Suprapubic skin (tissue), 4 donors: ENCODE measurements around the gene PCDH15. TPM values are rescaled to one million over a fixed set of nuclear protein-coding genes. Genes with fewer than 3 reads are reported as not detected.

ENCODE experiments used
- DNase-seq, 2 donors: peaks; one replicate each; pipeline ENCODE4 v3.0.0-alpha.2; 2019; ENCODE audit warnings: low spot score in 2 of 2
- H3K27ac ChIP-seq: fragments of 200-600 bp; sonication (generic); one replicate; pipeline ENCODE4 v1.5.1; 2019
- H3K27me3 ChIP-seq: fragments of 200-600 bp; sonication (generic); one replicate; pipeline ENCODE4 v1.5.1; 2019
- H3K36me3 ChIP-seq: fragments of 200-600 bp; sonication (generic); one replicate; pipeline ENCODE4 v1.5.1; 2019
- H3K4me1 ChIP-seq: fragments of 200-600 bp; sonication (generic); one replicate; pipeline ENCODE4 v1.5.1; 2019
- H3K4me3 ChIP-seq: fragments of 200-600 bp; sonication (generic); one replicate; pipeline ENCODE4 v1.5.1; 2019; ENCODE audit warnings: mild to moderate bottlenecking
- H3K9me3 ChIP-seq: fragments of 200-600 bp; sonication (generic); one replicate; pipeline ENCODE4 v1.5.1; 2019
- EP300 ChIP-seq: sonication (generic); formaldehyde crosslinking; IDR thresholded peaks from one replicate; pipeline ENCODE4 v1.6.1; 2017; ENCODE audit warnings: antibody characterized with exemption
- POLR2A ChIP-seq, 2 donors: fragments of 450-650 bp; IDR thresholded peaks; one replicate each; pipeline ENCODE4 v1.6.1; 2017; ENCODE audit warnings: antibody characterized with exemption in 2 of 2, mild to moderate bottlenecking in 2 of 2, moderate library complexity in 2 of 2
- POLR2AphosphoS5 ChIP-seq, 3 donors: sonication (generic); formaldehyde crosslinking; IDR thresholded peaks; one replicate each; pipeline ENCODE4 v1.6.1; 2017; ENCODE audit warnings: antibody characterized with exemption in 3 of 3
- WGBS: methylation state at CpG from one replicate; pipeline ENCODE4 v1.1.5; 2018; 5-methylcytosine and 5-hydroxymethylcytosine counted together
- total RNA-seq, 4 donors: library from RNA; depleted of rRNA; stranded (reverse); fragments of >200 nt; gene quantifications; one replicate each; pipeline ENCODE4 v1.1.0, GENCODE V29; 2016
- TF ChIP-seq, protein P1 (sequence below), 2 donors: fragments of 200-600 bp in 1 of 2; fragments of 450-650 bp in 1 of 2; sonication (generic) in 1 of 2; IDR thresholded peaks; one replicate each; pipeline ENCODE4 v1.5.1; 2016 to 2019; ENCODE audit warnings: antibody characterized with exemption in 2 of 2, mild to moderate bottlenecking in 1 of 2, moderate library complexity in 1 of 2

PCDH15 gene
- total RNA-seq, 4 donors from 2014 or later: 0.11 TPM; not detected in 3

DNA sequence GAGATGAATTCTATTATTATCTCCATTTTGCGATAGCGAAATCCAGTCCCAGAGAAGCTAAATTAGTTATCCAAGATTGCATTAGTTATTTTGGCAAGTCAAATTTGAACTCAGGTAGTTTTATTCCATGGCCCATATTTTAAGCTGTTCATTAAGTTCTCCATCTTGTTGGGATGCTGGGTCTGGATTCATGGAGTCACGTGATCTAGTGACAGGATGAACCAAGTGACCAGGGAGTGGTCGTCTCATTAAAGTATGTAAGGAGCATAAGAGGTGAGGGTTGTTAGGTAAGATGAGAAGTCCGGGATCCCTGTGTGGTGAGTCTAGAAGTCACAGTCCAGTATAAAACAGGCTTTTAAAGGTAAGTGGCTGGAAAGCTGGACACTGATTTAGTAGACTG is 740.5 kb downstream of the PCDH15 start:
- 93% methylated on average over 5 of the region's 5 CpGs for WGBS

DNA sequence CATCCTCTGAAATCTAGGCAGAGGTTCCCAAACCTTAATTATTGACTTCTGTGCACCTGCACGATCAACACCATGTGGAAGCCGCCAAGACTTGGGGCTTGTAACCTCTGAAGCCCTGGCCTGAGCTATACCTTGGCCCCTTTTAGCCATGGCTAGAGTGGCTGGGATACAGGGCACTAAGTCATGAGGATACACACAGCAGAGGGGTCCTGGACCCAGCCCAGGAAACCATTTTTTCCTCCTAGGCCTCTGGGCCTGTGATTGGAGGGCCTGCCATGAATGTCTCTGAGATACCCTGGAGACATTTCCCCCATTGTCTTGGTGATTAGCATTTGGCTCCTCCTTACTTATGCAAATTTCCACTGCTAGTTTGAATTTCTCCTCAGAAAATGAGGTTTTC is 743.7 kb downstream of the PCDH15 start:
- DNase-seq: no peak
- Histone ChIP-seq H3K9me3 (peaks cover 6% of the 10 kb centered on the region), H3K27ac (no peak overlapping the region), H3K36me3 (no peaks in the 10 kb centered on the region), H3K4me3 (no peak overlapping the region), H3K4me1 (no peaks in the 10 kb centered on the region), H3K27me3 (no peaks in the 10 kb centered on the region)
- TF ChIP-seq POLR2A (IDR thresholded peaks at IDR 0.05) (no peak), POLR2AphosphoS5 (IDR thresholded peaks at IDR 0.05) (no peak)
- TF ChIP-seq, protein P1, sequence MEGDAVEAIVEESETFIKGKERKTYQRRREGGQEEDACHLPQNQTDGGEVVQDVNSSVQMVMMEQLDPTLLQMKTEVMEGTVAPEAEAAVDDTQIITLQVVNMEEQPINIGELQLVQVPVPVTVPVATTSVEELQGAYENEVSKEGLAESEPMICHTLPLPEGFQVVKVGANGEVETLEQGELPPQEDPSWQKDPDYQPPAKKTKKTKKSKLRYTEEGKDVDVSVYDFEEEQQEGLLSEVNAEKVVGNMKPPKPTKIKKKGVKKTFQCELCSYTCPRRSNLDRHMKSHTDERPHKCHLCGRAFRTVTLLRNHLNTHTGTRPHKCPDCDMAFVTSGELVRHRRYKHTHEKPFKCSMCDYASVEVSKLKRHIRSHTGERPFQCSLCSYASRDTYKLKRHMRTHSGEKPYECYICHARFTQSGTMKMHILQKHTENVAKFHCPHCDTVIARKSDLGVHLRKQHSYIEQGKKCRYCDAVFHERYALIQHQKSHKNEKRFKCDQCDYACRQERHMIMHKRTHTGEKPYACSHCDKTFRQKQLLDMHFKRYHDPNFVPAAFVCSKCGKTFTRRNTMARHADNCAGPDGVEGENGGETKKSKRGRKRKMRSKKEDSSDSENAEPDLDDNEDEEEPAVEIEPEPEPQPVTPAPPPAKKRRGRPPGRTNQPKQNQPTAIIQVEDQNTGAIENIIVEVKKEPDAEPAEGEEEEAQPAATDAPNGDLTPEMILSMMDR (IDR thresholded peaks at IDR 0.05): no peak
- 100% methylated on average over 2 of the region's 2 CpGs for WGBS

More for the DNA sequence above, 740.5 kb downstream of the PCDH15 start:
- Histone ChIP-seq H3K4me1 (no peaks in the 10 kb centered on the region), H3K36me3 (no peaks in the 10 kb centered on the region), H3K27me3 (no peaks in the 10 kb centered on the region), H3K9me3 (peaks cover 6% of the 10 kb centered on the region), H3K4me3 (no peak overlapping the region), H3K27ac (no peak overlapping the region)
- no peak for DNase-seq
- TF ChIP-seq, protein P1 (IDR thresholded peaks at IDR 0.05): no peak
- TF ChIP-seq POLR2A (IDR thresholded peaks at IDR 0.05): no peak
- no peak for TF ChIP-seq EP300
- TF ChIP-seq POLR2AphosphoS5 (IDR thresholded peaks at IDR 0.05): no peak

DNA sequence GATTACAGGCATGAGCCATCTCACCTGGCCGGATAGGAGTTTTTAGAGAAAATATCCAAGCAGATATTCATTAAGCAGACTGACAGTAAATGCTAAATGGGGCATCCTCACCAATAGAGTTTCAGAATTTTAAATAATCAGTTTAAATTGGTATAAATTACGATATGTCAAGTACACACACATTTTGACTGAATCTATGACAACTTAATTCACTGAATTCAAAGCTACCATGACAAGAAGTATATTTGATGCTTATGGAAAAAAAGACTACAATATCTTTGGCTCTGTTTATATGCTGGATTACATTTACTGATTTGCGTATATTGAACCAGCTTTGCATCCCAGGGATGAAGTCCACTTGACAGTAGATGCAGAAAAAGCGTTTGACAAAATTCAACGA is 774.7 kb downstream of the PCDH15 start:
- H3K27ac ChIP-seq: no peak overlapping the region
- no peak for DNase-seq
- no peaks in the 10 kb centered on the region for H3K36me3 ChIP-seq
- H3K27me3 ChIP-seq: no peaks in the 10 kb centered on the region
- no peaks in the 10 kb centered on the region for H3K4me1 ChIP-seq
- 94% methylated on average over 5 of the region's 5 CpGs for WGBS
- no peak overlapping the region for H3K4me3 ChIP-seq
- H3K9me3 ChIP-seq: peaks cover 3% of the 10 kb centered on the region
- TF ChIP-seq POLR2A (IDR thresholded peaks at IDR 0.05): no peak
- no peak for TF ChIP-seq EP300
- no peak for TF ChIP-seq POLR2AphosphoS5 (IDR thresholded peaks at IDR 0.05)
- TF ChIP-seq, protein P1 (IDR thresholded peaks at IDR 0.05): no peak

DNA sequence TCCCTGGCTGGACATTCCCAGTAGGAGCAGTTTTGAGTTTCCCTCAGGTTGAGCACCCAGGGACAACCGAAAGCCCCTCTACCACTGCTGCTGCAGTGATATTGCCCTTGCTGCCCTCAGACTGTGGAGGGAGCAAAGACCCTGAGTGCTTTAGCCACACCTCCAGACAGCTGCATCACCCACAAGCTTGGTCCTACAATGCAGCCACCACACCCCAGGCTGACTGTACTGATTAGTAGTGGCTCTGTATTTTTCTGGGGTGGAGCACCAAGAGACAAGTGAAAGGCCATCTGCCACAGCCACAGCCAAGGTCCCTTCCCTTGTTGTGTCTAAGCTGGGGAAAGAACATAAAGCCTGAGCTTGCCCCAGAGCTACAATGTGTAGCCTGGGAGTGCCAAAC is 789.9 kb downstream of the PCDH15 start:
- H3K27ac ChIP-seq: no peak overlapping the region
- no peaks in the 10 kb centered on the region for H3K27me3 ChIP-seq
- peaks cover 4% of the 10 kb centered on the region for H3K9me3 ChIP-seq
- H3K4me3 ChIP-seq: no peak overlapping the region
- H3K4me1 ChIP-seq: no peaks in the 10 kb centered on the region
- DNase-seq: no peak
- TF ChIP-seq EP300: no peak
- TF ChIP-seq POLR2A (IDR thresholded peaks at IDR 0.05): no peak
- H3K36me3 ChIP-seq: no peaks in the 10 kb centered on the region
- WGBS: 83% methylated on average over 1 of the region's 1 CpG

DNA sequence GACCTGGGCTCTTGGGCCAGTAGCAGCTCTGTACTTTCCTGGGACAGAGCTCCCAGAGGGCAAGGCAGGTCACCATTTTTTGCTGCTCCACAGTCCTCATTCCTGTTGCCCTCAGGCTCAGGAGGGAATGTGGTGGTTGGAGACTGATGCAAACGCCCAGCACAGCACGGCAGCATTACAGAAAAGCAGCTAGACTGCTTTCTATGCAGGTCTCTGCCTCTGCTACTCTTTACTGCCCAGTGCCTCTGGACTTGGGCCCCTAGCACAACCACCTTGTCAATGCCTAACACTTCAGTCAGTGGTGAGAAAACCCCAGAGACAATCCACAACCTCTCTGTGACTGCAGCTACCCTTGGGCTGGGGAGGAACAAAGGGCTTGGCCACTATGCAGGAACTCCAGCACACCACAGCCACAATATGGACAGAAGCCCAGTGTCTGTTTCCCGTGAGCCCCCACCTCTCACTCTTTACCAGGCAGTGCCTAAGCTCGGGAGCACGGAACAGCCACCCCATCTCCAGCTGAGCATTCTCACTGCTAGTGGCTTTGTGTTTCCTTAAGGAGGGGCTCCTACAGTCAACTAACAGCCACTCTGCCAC is 790.6 kb downstream of the PCDH15 start:
- H3K27me3 ChIP-seq: no peaks in the 10 kb centered on the region
- WGBS: 91% methylated on average over 5 of the region's 5 CpGs
- TF ChIP-seq, protein P1 (IDR thresholded peaks at IDR 0.05): no peak
- TF ChIP-seq POLR2AphosphoS5 (IDR thresholded peaks at IDR 0.05) (no peak), EP300 (no peak), POLR2A (IDR thresholded peaks at IDR 0.05) (no peak)
- peaks cover 4% of the 10 kb centered on the region for H3K9me3 ChIP-seq
- no peak overlapping the region for H3K4me3 ChIP-seq
- no peaks in the 10 kb centered on the region for H3K4me1 ChIP-seq
- no peak for DNase-seq
- no peaks in the 10 kb centered on the region for H3K36me3 ChIP-seq
- H3K27ac ChIP-seq: no peak overlapping the region

DNA sequence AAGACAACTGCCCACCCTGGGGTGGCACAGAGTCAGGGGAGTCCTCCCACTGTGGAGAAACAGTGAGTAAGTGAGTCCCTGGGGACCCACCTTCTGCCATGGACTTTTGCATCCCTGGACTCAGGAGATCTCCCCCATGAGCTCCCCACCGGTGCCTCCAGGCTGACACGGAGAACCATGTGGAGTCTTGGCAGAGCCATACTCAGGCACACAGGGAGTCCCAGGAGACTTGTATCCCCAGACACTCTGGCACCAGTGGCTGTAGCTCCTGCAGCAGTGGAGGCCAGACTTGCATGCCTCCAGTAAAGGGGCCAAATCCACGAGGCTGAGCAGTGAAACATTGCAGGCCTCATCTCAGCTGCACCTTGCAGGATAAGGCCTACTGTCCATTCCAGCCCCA is 791.4 kb downstream of the PCDH15 start:
- Histone ChIP-seq H3K4me1 (no peaks in the 10 kb centered on the region), H3K27me3 (no peaks in the 10 kb centered on the region), H3K4me3 (no peak overlapping the region), H3K36me3 (no peaks in the 10 kb centered on the region), H3K9me3 (peaks cover 3% of the 10 kb centered on the region), H3K27ac (no peak overlapping the region)
- DNase-seq: no peak
- TF ChIP-seq, protein P1 (IDR thresholded peaks at IDR 0.05): no peak
- no peak for TF ChIP-seq POLR2A (IDR thresholded peaks at IDR 0.05)
- TF ChIP-seq EP300: no peak
- TF ChIP-seq POLR2AphosphoS5 (IDR thresholded peaks at IDR 0.05): no peak
- 80% methylated on average over 1 of the region's 3 CpGs for WGBS
